A172 (cell line): ENCODE data around the gene GALNT2. TPM values are rescaled to one million over a fixed set of nuclear protein-coding genes. Genes with fewer than 3 reads are reported as not detected.

Experiments
- DNase-seq: peaks from one replicate; pipeline ENCODE4 v3.0.0-alpha.2; 2015; ENCODE audit warnings: low spot score
- total RNA-seq: library from RNA; depleted of rRNA; stranded (reverse); fragments of >200 nt; shearing (Covaris generic); gene quantifications from 2 replicates; pipeline ENCODE4 v1.2.3, GENCODE V29; 2014

Gene GALNT2
- total RNA-seq, 1 experiment from 2014 or later: 79.8 TPM

GRCh38 chr1:230071316-230071715 lies 4.3 kb downstream of the GALNT2 start:
- no peak for DNase-seq

- DNase-seq: no peak
Measured at GRCh38 chr1:230072296-230072695, 5.3 kb downstream of the GALNT2 start.

GRCh38 chr1:230072866-230073265 lies 5.8 kb downstream of the GALNT2 start:
- no peak for DNase-seq

GRCh38 chr1:230073371-230074035 lies 6.5 kb downstream of the GALNT2 start:
- DNase-seq: peak; percentile 79

GRCh38 chr1:230074270-230074669 lies 7.2 kb downstream of the GALNT2 start:
- no peak for DNase-seq

- DNase-seq: no peak
Measured at GRCh38 chr1:230074762-230075161, 7.7 kb downstream of the GALNT2 start.

- no peak for DNase-seq
Measured at GRCh38 chr1:230076121-230076520, 9.1 kb downstream of the GALNT2 start.

- DNase-seq: no peak
Measured at GRCh38 chr1:230077011-230077410, 10.0 kb downstream of the GALNT2 start.

GRCh38 chr1:230077436-230078213 lies 10.6 kb downstream of the GALNT2 start:
- no peak for DNase-seq

- DNase-seq: no peak
Measured at GRCh38 chr1:230079199-230080024, 12.4 kb downstream of the GALNT2 start.

- no peak for DNase-seq
Measured at GRCh38 chr1:230080822-230081221, 13.8 kb downstream of the GALNT2 start.

GRCh38 chr1:230081751-230082150 lies 14.7 kb downstream of the GALNT2 start:
- DNase-seq: no peak

GRCh38 chr1:230082211-230082610 lies 15.2 kb downstream of the GALNT2 start:
- DNase-seq: no peak

- no peak for DNase-seq
Measured at GRCh38 chr1:230083053-230083452, 16.0 kb downstream of the GALNT2 start.

GRCh38 chr1:230083746-230084407 lies 16.8 kb downstream of the GALNT2 start:
- DNase-seq: no peak

GRCh38 chr1:230084408-230085177 lies 17.6 kb downstream of the GALNT2 start:
- peak; percentile 99 for DNase-seq

GRCh38 chr1:230085178-230085515 lies 18.1 kb downstream of the GALNT2 start:
- DNase-seq: no peak

GRCh38 chr1:230086151-230086550 lies 19.1 kb downstream of the GALNT2 start:
- DNase-seq: no peak

GRCh38 chr1:230087028-230087716 lies 20.1 kb downstream of the GALNT2 start:
- no peak for DNase-seq

GRCh38 chr1:230087717-230088105 lies 20.7 kb downstream of the GALNT2 start:
- DNase-seq: no peak
